Measurements from ENCODE around the gene PPEF1. TPM values are rescaled to one million over a fixed set of nuclear protein-coding genes. Genes with fewer than 3 reads are reported as not detected.

The PPEF1 gene
- total RNA-seq, 1 experiment from 2014 or later = 0.52 TPM

GRCh38 chrX:18856645-18856997 is 149.2 kb downstream of the PPEF1 start:
- no peak for DNase-seq
- peaks cover 0 to 2% of the 10 kb centered on the region in 2 experiments; a peak in 1 of 4 replicates for H3K4me1 Mint-ChIP-seq
- H3K27me3 Mint-ChIP-seq (ENCODE audit: low read depth) = no peaks in the 10 kb centered on the region; the same call in none of the 2 replicates
- Histone ChIP-seq H3K79me2 (ENCODE audit: insufficient read depth, low read length) (no peaks in the 10 kb centered on the region), H2BK12ac (ENCODE audit: insufficient read length, low read depth, low read length) (no peak overlapping the region), H2BK5ac (ENCODE audit: insufficient read length, low read length) (no peak overlapping the region), H3K18ac (ENCODE audit: insufficient read length, low read depth, low read length) (no peak overlapping the region), H3K23ac (ENCODE audit: insufficient read length, low read depth, low read length) (no peak overlapping the region), H3K9me3 (ENCODE audit: control insufficient read depth, low read depth, low read length) (peaks cover 20% of the 10 kb centered on the region), H3T11ph (ENCODE audit: low read length) (no peak overlapping the region), H3K14ac (ENCODE audit: insufficient read depth, low read length) (no peak overlapping the region), H2AK5ac (ENCODE audit: insufficient read length, low read length) (no peak overlapping the region), H3K4ac (ENCODE audit: low read depth, low read length) (no peak overlapping the region), H3K4me2 (ENCODE audit: insufficient read depth, insufficient read length, low read length) (no peak overlapping the region), H3K27ac (ENCODE audit: insufficient read length, low read depth, low read length) (no peak overlapping the region), H3K27me3 (ENCODE audit: insufficient read depth, low read length) (no peaks in the 10 kb centered on the region), H4K5ac (ENCODE audit: insufficient read length, low read depth, low read length) (no peak overlapping the region), H4K91ac (ENCODE audit: insufficient read length, low read depth, low read length) (no peak overlapping the region), H4K8ac (replicated peaks; ENCODE audit: insufficient read length, low read depth, low read length) (no peak overlapping the region), H2AFZ (ENCODE audit: low read length) (no peak overlapping the region), H3K9ac (ENCODE audit: extremely low read depth, insufficient read length, low read length) (no peak overlapping the region), H3K4me1 (ENCODE audit: insufficient read depth, low read length) (no peaks in the 10 kb centered on the region), H2BK20ac (ENCODE audit: low read depth, low read length, poor library complexity, severe bottlenecking) (no peak overlapping the region), H4K20me1 (ENCODE audit: control insufficient read depth, insufficient read depth, insufficient read length) (no peaks in the 10 kb centered on the region), H3K56ac (ENCODE audit: insufficient read length, low read depth, low read length) (no peak overlapping the region), H3K79me1 (ENCODE audit: insufficient read depth, low read depth, low read length, poor library complexity, severe bottlenecking) (no peaks in the 10 kb centered on the region), H3K23me2 (ENCODE audit: insufficient read length, low read depth, low read length, poor library complexity, severe bottlenecking) (no peaks in the 10 kb centered on the region), H2BK15ac (ENCODE audit: low read depth, low read length) (no peak overlapping the region), H2BK120ac (ENCODE audit: low read depth, low read length, poor library complexity, severe bottlenecking) (no peak overlapping the region)
- H3K36me3 Mint-ChIP-seq (ENCODE audit: insufficient read depth in 1 of 3, low read depth in 3 of 3) = peaks cover 0 to 3% (median 3%) of the 10 kb centered on the region in 3 experiments; a peak in 3 of 7 replicates
- peaks cover 68 to 70% of the 10 kb centered on the region in 2 experiments for H3K9me3 Mint-ChIP-seq
- H3K27ac Mint-ChIP-seq = no peak overlapping the region
- no peak for TF ChIP-seq CTCF (conservative IDR thresholded peaks at IDR 0.05)
- no CpG with 5 or more reads among the region's 1 CpG for WGBS (ENCODE audit: extremely low coverage, insufficient read length, low lambda C conversion rate)
- no peak overlapping the region for H3K4me3 Mint-ChIP-seq

Measured in H9 (cell line).